ENCODE data around the gene MESP1. TPM values are rescaled to one million over a fixed set of nuclear protein-coding genes. Genes with fewer than 3 reads are reported as not detected.

MESP1 gene
- polyA plus RNA-seq, 3 donors: 0.04 to 1.2 (median 0.06) TPM

DNA sequence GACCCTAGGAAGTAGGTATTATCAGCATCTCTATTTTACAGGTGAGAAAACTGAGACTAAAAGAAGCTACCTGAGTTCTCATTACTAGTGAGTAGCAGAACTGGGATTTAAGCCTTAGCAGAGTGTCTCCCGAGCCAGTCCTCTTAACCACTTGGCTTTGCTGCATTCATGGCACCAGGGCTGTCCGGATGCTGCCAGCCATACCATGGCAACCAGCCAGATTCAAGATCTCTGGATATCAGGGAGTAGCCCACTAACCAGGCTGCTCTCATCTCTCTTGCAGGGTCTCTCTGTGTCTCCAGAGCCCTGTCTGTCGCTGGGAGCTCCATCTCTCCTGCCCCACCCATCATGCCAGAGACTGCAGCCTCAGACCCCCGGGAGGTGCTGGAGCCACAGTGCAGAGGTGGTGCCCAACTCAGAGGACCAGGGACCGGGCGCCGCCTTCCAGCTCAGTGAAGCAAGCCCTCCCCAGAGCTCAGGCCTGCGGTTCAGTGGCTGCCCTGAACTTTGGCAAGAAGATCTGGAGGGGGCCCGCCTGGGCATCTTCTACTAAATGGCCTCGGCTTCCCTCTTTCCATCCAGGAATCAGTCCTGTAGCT is 26.8 kb upstream of the MESP1 start:
- 93% methylated on average over 6 of the region's 10 CpGs for WGBS (ENCODE audit: insufficient coverage)
- no peak overlapping the region for H3K4me2 ChIP-seq (replicated peaks; ENCODE audit: extremely low read depth, low read length, poor library complexity, severe bottlenecking)
- H3K9me3 ChIP-seq (replicated peaks in 1 of 2; ENCODE audit: control insufficient read depth in 1 of 2, insufficient read depth in 1 of 2, low read length in 2 of 2): no peaks in the 10 kb centered on the region
- H2AFZ ChIP-seq (ENCODE audit: insufficient read depth, low read depth, low read length, poor library complexity, severe bottlenecking): no peak overlapping the region
- H3K79me2 ChIP-seq (ENCODE audit: insufficient read depth, low read length): no peaks in the 10 kb centered on the region
- Mint-ChIP-seq H3K27me3 (ENCODE audit: low read depth in 3 of 3) (peaks cover 2 to 8% (median 8%) of the 10 kb centered on the region in 3 donors), H3K4me1 (peaks cover 37% of the 10 kb centered on the region), H3K4me3 (no peak overlapping the region), H3K9me3 (no peaks in the 10 kb centered on the region), H3K27ac (no peak overlapping the region), H3K36me3 (peaks cover 0 to 3% of the 10 kb centered on the region in 2 donors)
- no peak overlapping the region for H3K4me3 ChIP-seq (replicated peaks in 1 of 3; ENCODE audit: low read depth in 2 of 3, low read length in 3 of 3)
- peaks cover 0 to 11% of the 10 kb centered on the region in 2 donors for H3K27me3 ChIP-seq (ENCODE audit: control insufficient read depth in 2 of 2, insufficient read depth in 2 of 2, low read length in 2 of 2)
- peaks cover 38 to 50% of the 10 kb centered on the region in 2 donors for H3K4me1 ChIP-seq (ENCODE audit: control insufficient read depth in 1 of 2, insufficient read depth in 2 of 2, low read length in 2 of 2)
- no peak overlapping the region for H3K27ac ChIP-seq (ENCODE audit: low read depth in 1 of 2, low read length in 2 of 2)
- no peaks in the 10 kb centered on the region for H4K20me1 ChIP-seq (ENCODE audit: insufficient read depth, low read length)
- TF ChIP-seq, protein P1, sequence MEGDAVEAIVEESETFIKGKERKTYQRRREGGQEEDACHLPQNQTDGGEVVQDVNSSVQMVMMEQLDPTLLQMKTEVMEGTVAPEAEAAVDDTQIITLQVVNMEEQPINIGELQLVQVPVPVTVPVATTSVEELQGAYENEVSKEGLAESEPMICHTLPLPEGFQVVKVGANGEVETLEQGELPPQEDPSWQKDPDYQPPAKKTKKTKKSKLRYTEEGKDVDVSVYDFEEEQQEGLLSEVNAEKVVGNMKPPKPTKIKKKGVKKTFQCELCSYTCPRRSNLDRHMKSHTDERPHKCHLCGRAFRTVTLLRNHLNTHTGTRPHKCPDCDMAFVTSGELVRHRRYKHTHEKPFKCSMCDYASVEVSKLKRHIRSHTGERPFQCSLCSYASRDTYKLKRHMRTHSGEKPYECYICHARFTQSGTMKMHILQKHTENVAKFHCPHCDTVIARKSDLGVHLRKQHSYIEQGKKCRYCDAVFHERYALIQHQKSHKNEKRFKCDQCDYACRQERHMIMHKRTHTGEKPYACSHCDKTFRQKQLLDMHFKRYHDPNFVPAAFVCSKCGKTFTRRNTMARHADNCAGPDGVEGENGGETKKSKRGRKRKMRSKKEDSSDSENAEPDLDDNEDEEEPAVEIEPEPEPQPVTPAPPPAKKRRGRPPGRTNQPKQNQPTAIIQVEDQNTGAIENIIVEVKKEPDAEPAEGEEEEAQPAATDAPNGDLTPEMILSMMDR (IDR thresholded peaks at IDR 0.05): no peak
- intact Hi-C loops (cut with micrococcal nuclease): no loop called here
- H3K36me3 ChIP-seq (replicated peaks in 1 of 2; ENCODE audit: control insufficient read depth in 1 of 2, insufficient read depth in 2 of 2, low read length in 2 of 2): no peaks in the 10 kb centered on the region
- H3K9ac ChIP-seq (ENCODE audit: insufficient read depth, low read length, poor library complexity, severe bottlenecking): no peak overlapping the region
- no peak for DNase-seq

DNA sequence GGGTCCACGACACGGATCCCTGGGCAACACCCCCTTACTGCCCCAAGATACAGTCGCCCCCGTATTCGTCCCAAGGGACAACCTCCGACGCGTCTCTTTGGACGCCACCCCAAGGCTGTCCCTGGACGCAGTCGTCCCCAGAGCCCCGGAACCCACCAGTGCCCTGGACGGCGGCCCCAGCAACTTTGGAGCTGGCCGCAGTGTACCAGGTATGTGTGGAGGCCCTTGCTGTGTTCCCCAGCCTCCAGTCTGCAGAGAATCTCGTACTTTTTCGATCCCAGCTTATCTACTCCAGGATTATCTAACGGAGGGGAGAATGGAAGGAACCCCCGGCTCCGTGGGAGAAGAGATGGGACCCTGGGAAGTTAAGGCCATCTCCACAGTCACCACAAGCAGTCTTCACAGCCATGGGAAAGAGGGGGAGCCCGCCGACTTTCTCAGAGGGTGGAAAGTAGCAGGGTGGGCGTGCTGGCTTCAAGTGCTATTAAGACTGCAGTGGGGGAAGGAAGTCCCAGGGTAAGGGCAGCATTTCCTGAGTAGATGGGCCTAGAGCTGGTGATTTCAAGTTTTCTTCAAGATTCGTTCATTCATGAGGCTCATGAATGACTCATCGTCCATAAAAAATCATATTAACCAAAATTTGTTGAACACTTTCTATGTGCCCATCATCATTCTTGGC is 26.2 kb upstream of the MESP1 start:
- no peaks in the 10 kb centered on the region for H3K79me2 ChIP-seq (ENCODE audit: insufficient read depth, low read length)
- WGBS (ENCODE audit: insufficient coverage): 71% methylated on average over 11 of the region's 25 CpGs
- peak overlapping the region; percentile 47 for H3K9ac ChIP-seq (ENCODE audit: insufficient read depth, low read length, poor library complexity, severe bottlenecking)
- Mint-ChIP-seq H3K4me1 (peaks cover 31% of the 10 kb centered on the region), H3K27ac (peak overlapping the region in 2 of 7 donors; percentile 30 to 58), H3K27me3 (ENCODE audit: low read depth in 3 of 3) (peaks cover 2 to 8% (median 8%) of the 10 kb centered on the region in 3 donors), H3K4me3 (peak overlapping the region; percentile 60 to 61), H3K9me3 (no peaks in the 10 kb centered on the region), H3K36me3 (peaks cover 0 to 3% of the 10 kb centered on the region in 2 donors)
- H3K9me3 ChIP-seq (replicated peaks in 1 of 2; ENCODE audit: control insufficient read depth in 1 of 2, insufficient read depth in 1 of 2, low read length in 2 of 2): no peaks in the 10 kb centered on the region
- peak overlapping the region in 1 of 3 experiments; percentile 64 for H3K4me3 ChIP-seq (replicated peaks in 1 of 3; ENCODE audit: low read depth in 2 of 3, low read length in 3 of 3)
- peak overlapping the region; percentile 81 for H2AFZ ChIP-seq (ENCODE audit: insufficient read depth, low read depth, low read length, poor library complexity, severe bottlenecking)
- H3K27ac ChIP-seq (ENCODE audit: low read depth in 1 of 2, low read length in 2 of 2): no peak overlapping the region
- peak in 1 of 3 donors; percentile 14 for DNase-seq
- TF ChIP-seq, protein P1 (IDR thresholded peaks at IDR 0.05): no peak
- H3K4me1 ChIP-seq (ENCODE audit: control insufficient read depth in 1 of 2, insufficient read depth in 2 of 2, low read length in 2 of 2): peaks cover 34 to 43% of the 10 kb centered on the region in 2 donors
- intact Hi-C loops (cut with micrococcal nuclease): no loop called here
- no peaks in the 10 kb centered on the region for H3K36me3 ChIP-seq (replicated peaks in 1 of 2; ENCODE audit: control insufficient read depth in 1 of 2, insufficient read depth in 2 of 2, low read length in 2 of 2)
- no peaks in the 10 kb centered on the region for H4K20me1 ChIP-seq (ENCODE audit: insufficient read depth, low read length)
- peaks cover 0 to 11% of the 10 kb centered on the region in 2 donors for H3K27me3 ChIP-seq (ENCODE audit: control insufficient read depth in 2 of 2, insufficient read depth in 2 of 2, low read length in 2 of 2)
- H3K4me2 ChIP-seq (replicated peaks; ENCODE audit: extremely low read depth, low read length, poor library complexity, severe bottlenecking): peak overlapping the region; percentile 76

Data from CD14-positive monocyte (primary cell).